GM18951 (cell line): ENCODE data around the gene TMEM161A.
"Not testable (repeated sequence)": the region's sequence is repeated elsewhere in the genome, so short reads cannot be mapped to it uniquely, and the experiment has no call there.

Experiments
- POLR2A ChIP-seq: IDR thresholded peaks from 4 replicates; pipeline ENCODE4 v1.6.1; 2011; ENCODE audit warnings: mild to moderate bottlenecking; ENCODE audit not compliant: insufficient read length, insufficient read depth; ENCODE audit errors: extremely low read depth
- in situ Hi-C: fragments of 300-500 bp; cut with MboI; formaldehyde crosslinking; loops from one replicate; pipeline ENCODE4 v1.12.0; 2022; ENCODE audit warnings: low sequenced_read_pairs, mixed read lengths, inconsistent platforms; ENCODE audit not compliant: unreplicated experiment

Gene TMEM161A

GRCh38 chr19:19123386-19123785, 14.9 kb downstream of the TMEM161A start:
- in situ Hi-C loops: no loop called here
- no peak for TF ChIP-seq POLR2A

- in situ Hi-C loops: no loop called here
- no peak for TF ChIP-seq POLR2A
These were observed 15.4 kb downstream of the TMEM161A start for GRCh38 chr19:19122902-19123301.

- in situ Hi-C loops: no loop called here
- no peak for TF ChIP-seq POLR2A
These were observed 16.9 kb downstream of the TMEM161A start for GRCh38 chr19:19121371-19121770.

DNA sequence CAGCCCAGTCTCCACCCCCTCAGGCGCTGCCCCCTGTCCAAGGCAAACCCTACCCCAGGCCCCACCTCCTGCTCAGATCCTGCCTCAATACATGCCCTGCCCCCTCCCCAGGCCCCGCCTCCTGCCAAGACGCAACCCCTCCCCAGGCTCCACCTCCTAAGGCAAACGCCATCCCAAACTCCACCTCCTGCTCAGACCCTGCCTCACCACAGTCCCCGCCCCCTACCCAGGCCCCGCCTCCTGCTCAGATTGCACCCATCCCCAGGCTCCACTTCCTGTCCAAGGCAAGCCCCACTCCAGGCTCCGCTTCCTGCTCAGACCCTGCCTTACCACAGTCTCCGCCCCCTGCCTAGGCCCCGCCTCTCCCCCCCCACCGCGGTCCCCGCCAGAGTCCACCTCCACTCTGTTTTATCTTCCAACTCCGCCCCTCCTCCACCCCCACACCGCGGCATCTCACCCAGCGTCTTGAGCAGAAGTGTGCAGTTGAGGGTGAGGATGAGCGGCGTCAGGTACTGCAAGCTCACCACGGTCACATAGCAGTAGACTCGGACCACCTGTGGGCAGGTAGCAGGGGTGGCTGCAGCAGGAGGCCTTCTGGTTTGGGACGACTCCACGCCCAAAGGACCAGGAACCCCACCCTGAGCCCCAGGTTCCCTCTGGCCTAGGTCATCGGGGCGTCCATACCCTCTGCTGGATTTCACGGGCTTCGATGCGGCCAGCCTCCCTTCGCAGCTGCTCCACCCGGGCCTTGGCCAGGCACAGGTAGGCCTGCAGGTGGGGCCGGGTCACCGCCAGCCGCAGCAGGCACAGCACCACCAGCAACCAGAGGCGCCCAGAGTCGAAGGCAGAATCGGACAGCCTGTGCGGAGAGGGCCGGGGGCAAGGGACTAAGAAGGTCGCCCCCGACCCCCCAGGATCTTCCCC, 17.7 kb downstream of the TMEM161A start:
- in situ Hi-C loops: no loop called here

DNA sequence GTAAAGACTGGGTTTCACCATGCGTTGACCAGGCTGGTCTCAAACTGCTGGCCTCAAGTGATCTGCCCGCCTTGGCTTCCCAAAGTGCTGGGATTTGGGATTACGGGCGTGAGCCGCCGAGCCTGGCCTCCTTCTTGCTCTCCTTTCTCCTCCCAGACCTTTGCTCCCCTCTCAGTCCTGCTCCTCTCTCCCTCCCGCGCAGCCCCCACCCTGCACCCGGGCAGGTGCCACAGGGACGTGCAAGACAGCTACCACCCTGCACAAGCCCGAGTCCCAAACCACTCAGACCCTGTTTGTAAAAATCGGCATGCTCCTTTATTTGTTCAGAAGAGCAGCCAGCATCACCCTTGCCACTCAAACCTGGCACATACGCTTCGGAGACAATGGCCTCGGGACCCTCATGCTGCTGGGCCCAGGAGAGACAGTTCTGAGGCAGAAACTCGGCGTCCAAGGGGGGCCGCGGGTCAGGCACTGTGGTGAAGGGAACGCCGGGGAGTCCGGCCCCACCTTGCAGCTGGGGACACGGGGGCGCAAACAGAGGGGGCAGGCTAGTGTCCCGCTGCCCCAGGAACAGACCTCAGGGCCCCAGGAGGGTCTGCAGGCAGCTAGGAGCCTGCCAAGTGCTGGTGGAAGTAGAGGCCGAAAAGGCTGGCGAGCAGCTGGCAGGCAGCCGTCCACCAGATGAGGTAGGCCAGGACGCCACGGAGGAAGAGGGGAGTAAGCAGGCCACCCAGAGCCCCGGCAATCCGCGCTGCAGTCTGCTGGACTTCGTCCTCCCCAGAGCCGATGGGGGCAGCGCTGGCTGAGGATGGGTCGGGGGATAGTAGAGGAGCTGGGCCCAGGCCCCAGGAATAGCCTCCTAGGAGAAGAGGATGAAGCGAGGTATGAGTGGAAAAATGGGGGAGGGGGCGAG, 18.7 kb downstream of the TMEM161A start:
- no peak for TF ChIP-seq POLR2A
- in situ Hi-C loops: no loop called here

More for the DNA sequence above, 17.7 kb downstream of the TMEM161A start:
- TF ChIP-seq POLR2A: no peak

DNA sequence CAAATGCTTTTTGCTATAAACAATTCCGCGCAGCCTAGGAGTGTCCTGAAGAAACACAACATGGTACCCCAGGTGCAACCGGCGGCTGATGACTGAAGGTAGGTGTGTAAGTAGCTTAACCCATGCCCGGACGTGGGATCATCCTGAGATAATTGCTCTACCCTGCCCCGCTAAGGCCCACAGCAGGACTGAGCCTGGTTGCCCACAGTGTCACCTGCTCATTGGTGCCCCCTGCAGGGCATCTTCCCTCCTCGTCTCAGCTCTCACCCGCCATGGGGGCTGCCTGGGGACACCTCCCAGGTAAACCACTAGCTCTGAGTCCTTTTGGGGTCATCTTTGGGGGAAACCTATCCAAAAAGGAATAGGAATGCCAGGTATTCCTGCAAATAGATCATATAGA, 22.3 kb downstream of the TMEM161A start:
- TF ChIP-seq POLR2A: no peak
- in situ Hi-C loops: no loop called here

DNA sequence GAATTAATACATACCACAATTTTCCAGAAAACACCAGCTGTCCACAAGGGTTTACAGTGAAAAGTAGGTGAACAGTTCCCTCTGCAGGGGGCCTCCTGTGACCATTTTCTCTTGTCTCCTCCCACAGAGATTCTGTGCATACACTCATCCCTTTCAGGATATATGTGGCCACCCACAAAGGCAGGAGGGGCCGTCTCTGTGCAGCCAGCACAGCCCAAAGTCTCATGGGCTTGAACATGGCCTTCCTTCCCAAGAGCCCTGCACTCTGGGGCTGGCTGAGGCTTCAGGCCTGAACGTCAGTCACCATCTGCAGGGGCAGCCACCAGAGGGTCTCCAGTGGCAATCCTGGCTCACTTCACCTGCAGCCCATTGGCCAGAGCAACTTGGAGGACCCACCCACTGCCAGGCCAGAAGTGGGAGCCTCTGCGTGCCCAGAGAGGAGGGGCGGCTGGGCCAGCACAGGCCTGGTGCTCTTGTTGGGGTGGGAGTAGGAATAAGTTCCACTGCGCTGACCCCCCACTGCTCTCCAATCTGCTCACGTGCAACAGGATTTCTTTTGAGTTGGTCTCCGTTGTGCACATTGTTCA, 25.1 kb downstream of the TMEM161A start:
- TF ChIP-seq POLR2A: no peak
- in situ Hi-C loops: no loop called here

- in situ Hi-C loops: no loop called here
- TF ChIP-seq POLR2A: no peak
These were observed 26.2 kb downstream of the TMEM161A start for GRCh38 chr19:19111967-19112580.

DNA sequence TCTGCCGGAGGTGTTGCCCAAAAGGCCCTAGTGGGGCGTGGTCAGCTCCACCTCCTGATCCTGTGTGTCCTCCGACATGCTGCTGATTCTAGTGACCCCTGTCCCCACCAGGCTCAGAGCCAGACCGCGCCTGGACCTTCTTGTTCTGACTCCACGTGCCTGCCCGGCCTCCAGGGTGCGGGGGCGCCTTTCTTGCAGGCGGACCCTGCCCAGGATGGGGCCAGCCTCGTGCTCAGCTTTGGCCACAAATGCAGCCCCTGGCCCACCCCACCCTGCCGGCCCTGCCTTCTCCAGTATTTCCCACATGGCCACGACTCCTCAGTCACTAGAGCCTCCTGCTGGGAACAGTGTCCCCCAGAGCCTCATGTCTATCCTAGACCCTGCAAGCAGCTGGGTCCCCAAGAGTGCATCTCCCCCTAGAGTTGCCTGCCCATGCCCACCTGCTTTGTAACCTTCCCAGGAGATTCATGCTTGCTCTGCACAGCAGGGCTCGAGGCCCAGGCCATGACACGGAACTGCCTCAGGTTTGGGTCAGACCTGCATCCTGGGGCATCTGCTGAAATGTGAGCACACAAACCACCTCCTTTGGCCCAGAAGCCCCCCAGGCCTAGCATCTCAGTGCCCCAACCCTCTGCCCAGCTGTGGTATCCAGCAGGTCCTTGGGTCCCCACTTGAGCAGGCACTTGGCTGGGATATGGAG, 27.0 kb downstream of the TMEM161A start:
- in situ Hi-C loops: no loop called here

GRCh38 chr19:19110410-19111135, 27.7 kb downstream of the TMEM161A start:
- no peak for TF ChIP-seq POLR2A
- in situ Hi-C loops: no loop called here

More for the DNA sequence above, 27.0 kb downstream of the TMEM161A start:
- TF ChIP-seq POLR2A: no peak

DNA sequence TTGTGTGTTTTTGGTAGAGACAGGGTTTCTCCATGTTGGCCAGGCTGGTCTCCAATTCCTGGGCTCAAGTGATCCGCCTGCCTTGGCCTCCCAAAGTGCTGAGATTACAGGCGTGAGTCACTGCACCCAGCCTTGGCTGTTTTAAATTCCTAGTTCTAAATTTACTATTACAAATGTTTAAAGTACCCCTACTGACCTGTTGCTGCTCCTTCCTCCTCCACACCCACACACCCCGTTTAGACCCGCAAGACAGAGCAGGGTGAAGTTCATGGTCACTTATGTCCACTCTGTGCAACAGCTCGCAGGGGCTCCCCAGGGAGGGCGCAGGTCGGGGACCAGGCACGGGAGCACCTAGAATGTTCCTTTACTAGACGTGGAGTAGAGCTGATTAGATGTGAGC, 28.7 kb downstream of the TMEM161A start:
- no peak for TF ChIP-seq POLR2A
- in situ Hi-C loops: no loop called here

- TF ChIP-seq POLR2A: no peak
- in situ Hi-C loops: no loop called here
These were observed 30.6 kb downstream of the TMEM161A start for GRCh38 chr19:19107654-19108053.

GRCh38 chr19:19106938-19107337, 31.3 kb downstream of the TMEM161A start:
- in situ Hi-C loops: not testable (repeated sequence)
